ENCODE data around the gene RPL36AL. TPM values are rescaled to one million over a fixed set of nuclear protein-coding genes. Genes with fewer than 3 reads are reported as not detected.

RPL36AL gene
- total and polyA plus RNA-seq, 2 of the 4 experiments (the other 2 are of a cell fraction) = 129 to 313 TPM

GRCh38 chr14:49589387-49589786 lies 31.0 kb downstream of the RPL36AL start:
- BruUV-seq (replicated peaks) = no TSS peak
- H2BK120ac ChIP-seq (ENCODE audit: low read depth, low read length) = no peak overlapping the region
- H4K91ac ChIP-seq (ENCODE audit: insufficient read depth, low read depth, low read length) = no peak overlapping the region
- peaks cover 2% of the 10 kb centered on the region for H3K36me3 ChIP-seq (ENCODE audit: control insufficient read depth, insufficient read depth, low read length)
- no peak overlapping the region for H3K23ac ChIP-seq (ENCODE audit: low read depth, low read length)
- no CpG with 5 or more reads among the region's 3 CpGs for WGBS, 2 experiments (ENCODE audit: extremely low coverage in 2 of 2, insufficient read length in 1 of 2)
- no peak overlapping the region for H2BK15ac ChIP-seq (ENCODE audit: low read depth, low read length)
- DNase-seq (no peak), ATAC-seq (ENCODE audit: low read depth) (no peak)
- no peaks in the 10 kb centered on the region for H3K9me3 ChIP-seq (ENCODE audit: control insufficient read depth, insufficient read depth, low read length)
- TF ChIP-seq ELK1 (IDR thresholded peaks at IDR 0.05; ENCODE audit: borderline replicate concordance, low read depth, low read length) = no peak
- TF ChIP-seq, protein P1, sequence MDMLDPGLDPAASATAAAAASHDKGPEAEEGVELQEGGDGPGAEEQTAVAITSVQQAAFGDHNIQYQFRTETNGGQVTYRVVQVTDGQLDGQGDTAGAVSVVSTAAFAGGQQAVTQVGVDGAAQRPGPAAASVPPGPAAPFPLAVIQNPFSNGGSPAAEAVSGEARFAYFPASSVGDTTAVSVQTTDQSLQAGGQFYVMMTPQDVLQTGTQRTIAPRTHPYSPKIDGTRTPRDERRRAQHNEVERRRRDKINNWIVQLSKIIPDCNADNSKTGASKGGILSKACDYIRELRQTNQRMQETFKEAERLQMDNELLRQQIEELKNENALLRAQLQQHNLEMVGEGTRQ (IDR thresholded peaks at IDR 0.05; ENCODE audit: low read depth, low read length) = no peak
- TF ChIP-seq RAD21 (IDR thresholded peaks at IDR 0.05; ENCODE audit: low read length) = no peak
- TF ChIP-seq SMC3 (IDR thresholded peaks at IDR 0.05; ENCODE audit: low read depth, low read length) = no peak
- TF ChIP-seq MAZ (IDR thresholded peaks at IDR 0.05; ENCODE audit: borderline replicate concordance, low read depth, low read length) = no peak
- TF ChIP-seq NFE2L2 (IDR thresholded peaks at IDR 0.05; ENCODE audit: low read depth, low read length) = no peak
- no peak for TF ChIP-seq RFX5 (IDR thresholded peaks at IDR 0.05; ENCODE audit: low read depth, low read length)
- no peak for TF ChIP-seq MAFK (IDR thresholded peaks at IDR 0.05; ENCODE audit: low read depth, low read length)
- no peak for TF ChIP-seq BHLHE40 (IDR thresholded peaks at IDR 0.05; ENCODE audit: low read depth, low read length)
- TF ChIP-seq FOS (IDR thresholded peaks at IDR 0.05; ENCODE audit: low read depth, low read length) = no peak
- TF ChIP-seq POLR2A (IDR thresholded peaks at IDR 0.05; ENCODE audit: low read depth, low read length) = no peak
- TF ChIP-seq MXI1 (IDR thresholded peaks at IDR 0.05; ENCODE audit: borderline replicate concordance, low read depth, low read length) = no peak
- TF ChIP-seq CTCF (conservative IDR thresholded peaks at IDR 0.05; ENCODE audit: low read depth, low read length) = no peak
- TF ChIP-seq CHD1 (IDR thresholded peaks at IDR 0.05; ENCODE audit: low read depth, low read length) = no peak
- TF ChIP-seq CEBPB (IDR thresholded peaks at IDR 0.05; ENCODE audit: low read depth, low read length) = no peak
- no peak for TF ChIP-seq RCOR1 (IDR thresholded peaks at IDR 0.05; ENCODE audit: insufficient replicate concordance, low read length)
- H3K4ac ChIP-seq (ENCODE audit: low read depth, low read length) = no peak overlapping the region
- H4K20me1 ChIP-seq (ENCODE audit: insufficient read depth, low read length) = peaks cover 17% of the 10 kb centered on the region
- H3K4me3 ChIP-seq (ENCODE audit: insufficient read depth, low read depth, low read length) = no peak overlapping the region
- ChIA-PET POLR2A (ENCODE audit: unreplicated experiment) (no interaction called here), CTCF (no interaction called here)
- H2BK5ac ChIP-seq (ENCODE audit: low read depth, low read length, poor library complexity, severe bottlenecking) = no peak overlapping the region
- no peak overlapping the region for H3K27ac ChIP-seq (ENCODE audit: insufficient read depth, low read length)
- H2AFZ ChIP-seq (replicated peaks; ENCODE audit: low read length, poor library complexity) = no peak overlapping the region
- no peak overlapping the region for H2AK5ac ChIP-seq (ENCODE audit: low read depth, low read length)
- H3K4me1 ChIP-seq (ENCODE audit: control insufficient read depth, insufficient read depth, low read length) = peaks cover 3% of the 10 kb centered on the region
- no peak overlapping the region for H3K56ac ChIP-seq (ENCODE audit: extremely low read depth, insufficient read depth, low read length)
- no peak overlapping the region for H4K5ac ChIP-seq (ENCODE audit: low read depth, low read length)
- no peak overlapping the region for H3K9ac ChIP-seq (ENCODE audit: low read depth, low read length)
- peaks cover 0 to 20% of the 10 kb centered on the region in 2 experiments; a peak in 2 of 4 replicates for H3K79me1 ChIP-seq (ENCODE audit: low read depth in 1 of 2, low read length in 2 of 2)
- no peak overlapping the region for H3K14ac ChIP-seq (replicated peaks; ENCODE audit: low read depth, low read length)
- no peak overlapping the region for H3K4me2 ChIP-seq (ENCODE audit: low read depth, low read length)
- dilution Hi-C loops (cut with HindIII; ENCODE audit: low sequenced_read_pairs, unreplicated experiment) = no loop called here
- H2AK9ac ChIP-seq (replicated peaks; ENCODE audit: low read depth, low read length, poor library complexity) = no peak overlapping the region
- in situ Hi-C loops (cut with MboI; ENCODE audit: low sequenced_read_pairs) = no loop called here
- H2BK20ac ChIP-seq (ENCODE audit: low read depth, low read length) = no peak overlapping the region
- intact Hi-C loops (cut with micrococcal nuclease) = no loop called here
- no peak overlapping the region for H3K18ac ChIP-seq (ENCODE audit: low read depth, low read length)
- H4K8ac ChIP-seq (ENCODE audit: low read depth in 2 of 2, low read length in 2 of 2) = no peak overlapping the region
- H3K9me1 ChIP-seq (ENCODE audit: insufficient read depth, low read length) = peaks cover under 1% of the 10 kb centered on the region; the same call in 1 of the 2 replicates
- no peaks in the 10 kb centered on the region for H3K27me3 ChIP-seq (ENCODE audit: control insufficient read depth, insufficient read depth, low read length)
